ENCODE measurements around the gene MARCKS. TPM values are rescaled to one million over a fixed set of nuclear protein-coding genes. Genes with fewer than 3 reads are reported as not detected.

The MARCKS gene
- total RNA-seq, 1 donor from 2014 or later: 158 TPM

DNA sequence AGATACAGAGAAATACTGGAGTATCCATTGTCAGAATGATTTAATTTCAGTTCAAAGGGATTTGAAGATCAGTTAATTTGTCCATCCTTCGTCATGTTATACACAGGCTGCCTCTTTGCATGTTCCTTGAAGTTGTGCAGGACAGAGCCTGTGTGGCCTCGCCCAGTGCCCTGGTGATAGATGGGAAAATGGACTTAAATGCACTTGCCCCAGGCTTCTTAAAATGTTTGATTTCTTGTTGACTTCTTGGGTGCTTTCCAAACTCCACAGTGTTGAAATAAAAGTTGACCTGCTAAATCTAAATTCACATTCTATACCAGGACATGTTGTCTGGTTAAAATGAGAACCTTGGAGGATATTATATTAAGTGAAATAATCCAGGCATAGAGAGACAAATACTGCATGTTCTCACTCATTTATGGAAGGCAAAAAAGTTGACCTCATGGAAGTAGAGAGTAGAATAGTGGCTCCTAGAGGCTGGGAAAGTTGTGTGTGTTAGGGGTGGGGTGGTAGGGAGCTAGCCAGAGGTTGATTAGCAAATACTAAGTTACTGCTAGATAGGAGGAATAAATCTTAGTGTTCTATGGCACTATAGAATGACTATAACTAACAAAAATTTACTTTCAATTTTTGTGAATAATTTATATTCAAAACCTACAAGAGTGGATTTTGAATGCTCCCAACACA, 25.3 kb downstream of the MARCKS start:
- Mint-ChIP-seq H3K9me3 (ENCODE audit: low read depth) (no peaks in the 10 kb centered on the region), H3K27me3 (peaks cover 6% of the 10 kb centered on the region), H3K4me3 (ENCODE audit: low read depth) (no peak overlapping the region), H3K36me3 (ENCODE audit: insufficient read depth) (no peaks in the 10 kb centered on the region), H3K27ac (no peak overlapping the region), H3K4me1 (ENCODE audit: low read depth) (peaks cover 7% of the 10 kb centered on the region)
- no peak for DNase-seq (ENCODE audit: low spot score, unreplicated experiment)
- TF ChIP-seq, protein P1, sequence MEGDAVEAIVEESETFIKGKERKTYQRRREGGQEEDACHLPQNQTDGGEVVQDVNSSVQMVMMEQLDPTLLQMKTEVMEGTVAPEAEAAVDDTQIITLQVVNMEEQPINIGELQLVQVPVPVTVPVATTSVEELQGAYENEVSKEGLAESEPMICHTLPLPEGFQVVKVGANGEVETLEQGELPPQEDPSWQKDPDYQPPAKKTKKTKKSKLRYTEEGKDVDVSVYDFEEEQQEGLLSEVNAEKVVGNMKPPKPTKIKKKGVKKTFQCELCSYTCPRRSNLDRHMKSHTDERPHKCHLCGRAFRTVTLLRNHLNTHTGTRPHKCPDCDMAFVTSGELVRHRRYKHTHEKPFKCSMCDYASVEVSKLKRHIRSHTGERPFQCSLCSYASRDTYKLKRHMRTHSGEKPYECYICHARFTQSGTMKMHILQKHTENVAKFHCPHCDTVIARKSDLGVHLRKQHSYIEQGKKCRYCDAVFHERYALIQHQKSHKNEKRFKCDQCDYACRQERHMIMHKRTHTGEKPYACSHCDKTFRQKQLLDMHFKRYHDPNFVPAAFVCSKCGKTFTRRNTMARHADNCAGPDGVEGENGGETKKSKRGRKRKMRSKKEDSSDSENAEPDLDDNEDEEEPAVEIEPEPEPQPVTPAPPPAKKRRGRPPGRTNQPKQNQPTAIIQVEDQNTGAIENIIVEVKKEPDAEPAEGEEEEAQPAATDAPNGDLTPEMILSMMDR (IDR thresholded peaks at IDR 0.05; ENCODE audit: unreplicated experiment): no peak

- Mint-ChIP-seq H3K27ac (no peak overlapping the region), H3K4me1 (ENCODE audit: low read depth) (peaks cover 5% of the 10 kb centered on the region), H3K27me3 (peaks cover 6% of the 10 kb centered on the region), H3K36me3 (ENCODE audit: insufficient read depth) (no peaks in the 10 kb centered on the region), H3K9me3 (ENCODE audit: low read depth) (no peaks in the 10 kb centered on the region), H3K4me3 (ENCODE audit: low read depth) (no peak overlapping the region)
- no peak for DNase-seq (ENCODE audit: low spot score, unreplicated experiment)
- TF ChIP-seq, protein P1 (IDR thresholded peaks at IDR 0.05; ENCODE audit: unreplicated experiment): no peak
Observed at GRCh38 chr6:113884011-113884410, 26.9 kb downstream of the MARCKS start.

GRCh38 chr6:113886512-113886911, 29.4 kb downstream of the MARCKS start:
- Mint-ChIP-seq H3K4me1 (ENCODE audit: low read depth) (no peaks in the 10 kb centered on the region), H3K9me3 (ENCODE audit: low read depth) (peaks cover under 1% of the 10 kb centered on the region), H3K27ac (no peak overlapping the region), H3K27me3 (peaks cover 6% of the 10 kb centered on the region), H3K4me3 (ENCODE audit: low read depth) (no peak overlapping the region), H3K36me3 (ENCODE audit: insufficient read depth) (no peaks in the 10 kb centered on the region)
- DNase-seq (ENCODE audit: low spot score, unreplicated experiment): no peak
- TF ChIP-seq, protein P1 (IDR thresholded peaks at IDR 0.05; ENCODE audit: unreplicated experiment): no peak

DNA sequence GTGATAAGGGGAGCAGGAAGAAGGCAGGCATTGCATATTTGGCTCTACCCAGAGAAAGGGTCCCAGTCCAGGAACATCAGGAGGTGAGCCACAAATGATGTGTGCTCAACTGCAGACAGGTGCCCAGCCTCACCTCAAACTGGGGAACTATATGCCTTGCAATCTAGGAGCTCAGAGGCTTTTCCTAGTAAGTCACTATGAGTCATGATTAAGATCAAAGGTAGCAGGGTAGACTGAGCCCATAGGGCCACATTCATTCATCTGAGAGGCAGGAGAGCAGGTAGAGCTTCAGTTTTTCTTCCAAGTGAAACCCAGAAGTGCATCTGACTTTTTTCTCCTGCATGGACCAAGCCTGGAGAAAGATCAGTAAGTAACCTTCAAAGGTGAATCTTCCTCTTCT, 31.3 kb downstream of the MARCKS start:
- no peaks in the 10 kb centered on the region for H3K36me3 Mint-ChIP-seq (ENCODE audit: insufficient read depth)
- TF ChIP-seq, protein P1 (IDR thresholded peaks at IDR 0.05; ENCODE audit: unreplicated experiment): no peak
- no peaks in the 10 kb centered on the region for H3K4me1 Mint-ChIP-seq (ENCODE audit: low read depth)
- DNase-seq (ENCODE audit: low spot score, unreplicated experiment): no peak
- peaks cover 6% of the 10 kb centered on the region for H3K27me3 Mint-ChIP-seq
- H3K4me3 Mint-ChIP-seq (ENCODE audit: low read depth): no peak overlapping the region
- H3K9me3 Mint-ChIP-seq (ENCODE audit: low read depth): peaks cover 11% of the 10 kb centered on the region
- H3K27ac Mint-ChIP-seq: no peak overlapping the region

DNA sequence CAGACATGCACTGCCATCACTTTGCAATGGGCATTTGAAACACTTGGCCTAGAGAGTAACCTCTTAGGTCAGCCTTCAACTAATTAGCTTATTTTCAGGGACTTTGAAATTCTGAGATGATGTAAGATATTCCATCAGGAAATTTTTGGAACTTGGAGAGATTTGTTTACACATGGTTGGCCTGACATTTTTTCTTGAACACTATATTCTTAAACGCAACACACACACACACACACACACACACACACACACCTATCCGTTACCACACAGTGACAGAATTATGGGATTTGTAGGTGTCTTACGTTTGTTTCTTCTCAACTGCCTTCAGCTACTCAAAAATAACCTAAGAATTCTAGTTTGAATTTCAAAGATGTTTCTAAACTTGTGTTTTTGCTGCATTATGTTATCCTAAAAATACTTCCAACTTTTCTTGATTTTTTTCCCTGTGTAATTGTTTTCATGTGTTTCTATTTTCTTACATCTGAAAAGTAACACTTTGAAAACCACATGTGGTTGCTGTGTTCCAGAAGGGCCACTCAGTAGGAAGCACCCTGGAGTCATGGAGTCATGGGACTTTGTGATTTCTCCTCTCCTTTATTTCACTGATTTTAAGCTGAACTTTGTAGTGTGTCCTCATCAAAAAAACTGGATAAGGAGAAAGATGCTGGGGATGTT, 31.9 kb downstream of the MARCKS start:
- Mint-ChIP-seq H3K27ac (no peak overlapping the region), H3K36me3 (ENCODE audit: insufficient read depth) (no peaks in the 10 kb centered on the region), H3K4me3 (ENCODE audit: low read depth) (no peak overlapping the region), H3K4me1 (ENCODE audit: low read depth) (no peaks in the 10 kb centered on the region), H3K9me3 (ENCODE audit: low read depth) (peaks cover 11% of the 10 kb centered on the region), H3K27me3 (peaks cover 6% of the 10 kb centered on the region)
- TF ChIP-seq, protein P1 (IDR thresholded peaks at IDR 0.05; ENCODE audit: unreplicated experiment): no peak
- DNase-seq (ENCODE audit: low spot score, unreplicated experiment): no peak
